ENCODE measurements around the gene RHBDL1.

Gene RHBDL1

GRCh38 chr16:682493-683395, 7.3 kb downstream of the RHBDL1 start:
- no peaks in the 10 kb centered on the region for H4K20me1 ChIP-seq (ENCODE audit: low read depth, low read length)
- H3K9me2 ChIP-seq (replicated peaks; ENCODE audit: insufficient read depth, low read length), result no peaks in the 10 kb centered on the region
- H2AFZ ChIP-seq (ENCODE audit: low read depth, low read length, severe bottlenecking), result no peak overlapping the region
- no peaks in the 10 kb centered on the region for H3K27me3 ChIP-seq (ENCODE audit: low read length)
- H3K27ac ChIP-seq (ENCODE audit: low read depth, low read length), result no peak overlapping the region
- TF ChIP-seq CTCF (IDR thresholded peaks at IDR 0.05; ENCODE audit: insufficient read depth, low read length, poor library complexity, severe bottlenecking), result no peak
- TF ChIP-seq EZH2phosphoT487 (conservative IDR thresholded peaks at IDR 0.05; ENCODE audit: low read length), result no peak
- no peak overlapping the region for H3K4me3 ChIP-seq (ENCODE audit: insufficient read depth, low read length, poor library complexity, severe bottlenecking)
- H3K4me2 ChIP-seq (ENCODE audit: low read depth, low read length, poor library complexity, severe bottlenecking), result peak overlapping the region; percentile 64
- peaks cover 23% of the 10 kb centered on the region; the same call in 1 of the 2 replicates for H3K79me2 ChIP-seq (ENCODE audit: insufficient read depth, low read length)
- peak overlapping the region; percentile 58; the same call in 1 of the 2 replicates for H3K9ac ChIP-seq (ENCODE audit: low read length)
- no peaks in the 10 kb centered on the region for H3K36me3 ChIP-seq (ENCODE audit: low read length)
- H3F3A ChIP-seq (ENCODE audit: insufficient read depth), result peaks cover 9% of the 10 kb centered on the region; the same call in 1 of the 2 replicates
- H3K9me3 ChIP-seq (ENCODE audit: insufficient read depth, low read length), result no peaks in the 10 kb centered on the region

- H3K4me3 ChIP-seq (ENCODE audit: insufficient read depth, low read length, poor library complexity, severe bottlenecking), result peak overlapping the region; percentile 55
- no peaks in the 10 kb centered on the region for H3K27me3 ChIP-seq (ENCODE audit: low read length)
- peak overlapping the region; percentile 64 for H3K4me2 ChIP-seq (ENCODE audit: low read depth, low read length, poor library complexity, severe bottlenecking)
- H3K27ac ChIP-seq (ENCODE audit: low read depth, low read length), result peak overlapping the region; percentile 38; the same call in 1 of the 2 replicates
- no peaks in the 10 kb centered on the region for H3K36me3 ChIP-seq (ENCODE audit: low read length)
- no peaks in the 10 kb centered on the region for H3K9me3 ChIP-seq (ENCODE audit: insufficient read depth, low read length)
- H3K9me2 ChIP-seq (replicated peaks; ENCODE audit: insufficient read depth, low read length), result no peaks in the 10 kb centered on the region
- no peak overlapping the region for H2AFZ ChIP-seq (ENCODE audit: low read depth, low read length, severe bottlenecking)
- TF ChIP-seq CTCF (IDR thresholded peaks at IDR 0.05; ENCODE audit: insufficient read depth, low read length, poor library complexity, severe bottlenecking), result no peak
- no peak for TF ChIP-seq EZH2phosphoT487 (conservative IDR thresholded peaks at IDR 0.05; ENCODE audit: low read length)
- peak overlapping the region; percentile 58 for H3K9ac ChIP-seq (ENCODE audit: low read length)
- H3K79me2 ChIP-seq (ENCODE audit: insufficient read depth, low read length), result peaks cover 23% of the 10 kb centered on the region; the same call in 1 of the 2 replicates
- H4K20me1 ChIP-seq (ENCODE audit: low read depth, low read length), result no peaks in the 10 kb centered on the region
- H3F3A ChIP-seq (ENCODE audit: insufficient read depth), result peaks cover 9% of the 10 kb centered on the region; the same call in 1 of the 2 replicates
Observed at GRCh38 chr16:683396-684070, 8.1 kb downstream of the RHBDL1 start.

GRCh38 chr16:684071-684794, 8.8 kb downstream of the RHBDL1 start, which contains the start of gene JMJD8:
Gene JMJD8 (minus strand): TSS chr16:684334. CDS start chr16:684319, 15 bp downstream.
- Histone ChIP-seq H3K36me3 (ENCODE audit: low read length) (no peaks in the 10 kb centered on the region), H3K27ac (ENCODE audit: low read depth, low read length) (peak within 1 kb of the TSS; percentile 38; the same call in 1 of the 2 replicates), H3K4me3 (ENCODE audit: insufficient read depth, low read length, poor library complexity, severe bottlenecking) (peak within 1 kb of the TSS; percentile 55)

More at GRCh38 chr16:684071-684794, 8.8 kb downstream of the RHBDL1 start, which contains the start of gene JMJD8:
- Histone ChIP-seq H3K4me2 (ENCODE audit: low read depth, low read length, poor library complexity, severe bottlenecking) (peak within 1 kb of the TSS; percentile 64), H3K9me3 (ENCODE audit: insufficient read depth, low read length) (no peaks in the 10 kb centered on the region), H3K27me3 (ENCODE audit: low read length) (no peaks in the 10 kb centered on the region), H4K20me1 (ENCODE audit: low read depth, low read length) (no peaks in the 10 kb centered on the region), H3F3A (ENCODE audit: insufficient read depth) (peaks cover 4% of the 10 kb centered on the region; the same call in 1 of the 2 replicates), H2AFZ (ENCODE audit: low read depth, low read length, severe bottlenecking) (no peak within 1 kb of the TSS), H3K9me2 (replicated peaks; ENCODE audit: insufficient read depth, low read length) (no peaks in the 10 kb centered on the region), H3K9ac (ENCODE audit: low read length) (peak within 1 kb of the TSS; percentile 58), H3K79me2 (ENCODE audit: insufficient read depth, low read length) (peaks cover 23% of the 10 kb centered on the region; the same call in 1 of the 2 replicates)
- TF ChIP-seq CTCF (IDR thresholded peaks at IDR 0.05; ENCODE audit: insufficient read depth, low read length, poor library complexity, severe bottlenecking) (no peak), EZH2phosphoT487 (conservative IDR thresholded peaks at IDR 0.05; ENCODE audit: low read length) (no peak)

Data from SU-DHL-6 (cell line).